ENCODE measurements around the gene POLN. TPM values are rescaled to one million over a fixed set of nuclear protein-coding genes. Genes with fewer than 3 reads are reported as not detected.

Gene POLN
- total RNA-seq, 4 donors from 2014 or later: 2.6 to 10.6 (median 6.8) TPM

- TF ChIP-seq CTCF (IDR thresholded peaks at IDR 0.05; ENCODE audit: low read depth): no peak
Observed at GRCh38 chr4:2043396-2044118, 198.4 kb downstream of the POLN start.

GRCh38 chr4:2042947-2043395 lies 198.9 kb downstream of the POLN start:
- TF ChIP-seq CTCF (IDR thresholded peaks at IDR 0.05; ENCODE audit: low read depth): no peak

- TF ChIP-seq CTCF (IDR thresholded peaks at IDR 0.05; ENCODE audit: low read depth): no peak
Observed at GRCh38 chr4:2042204-2042946, 199.5 kb downstream of the POLN start.

DNA sequence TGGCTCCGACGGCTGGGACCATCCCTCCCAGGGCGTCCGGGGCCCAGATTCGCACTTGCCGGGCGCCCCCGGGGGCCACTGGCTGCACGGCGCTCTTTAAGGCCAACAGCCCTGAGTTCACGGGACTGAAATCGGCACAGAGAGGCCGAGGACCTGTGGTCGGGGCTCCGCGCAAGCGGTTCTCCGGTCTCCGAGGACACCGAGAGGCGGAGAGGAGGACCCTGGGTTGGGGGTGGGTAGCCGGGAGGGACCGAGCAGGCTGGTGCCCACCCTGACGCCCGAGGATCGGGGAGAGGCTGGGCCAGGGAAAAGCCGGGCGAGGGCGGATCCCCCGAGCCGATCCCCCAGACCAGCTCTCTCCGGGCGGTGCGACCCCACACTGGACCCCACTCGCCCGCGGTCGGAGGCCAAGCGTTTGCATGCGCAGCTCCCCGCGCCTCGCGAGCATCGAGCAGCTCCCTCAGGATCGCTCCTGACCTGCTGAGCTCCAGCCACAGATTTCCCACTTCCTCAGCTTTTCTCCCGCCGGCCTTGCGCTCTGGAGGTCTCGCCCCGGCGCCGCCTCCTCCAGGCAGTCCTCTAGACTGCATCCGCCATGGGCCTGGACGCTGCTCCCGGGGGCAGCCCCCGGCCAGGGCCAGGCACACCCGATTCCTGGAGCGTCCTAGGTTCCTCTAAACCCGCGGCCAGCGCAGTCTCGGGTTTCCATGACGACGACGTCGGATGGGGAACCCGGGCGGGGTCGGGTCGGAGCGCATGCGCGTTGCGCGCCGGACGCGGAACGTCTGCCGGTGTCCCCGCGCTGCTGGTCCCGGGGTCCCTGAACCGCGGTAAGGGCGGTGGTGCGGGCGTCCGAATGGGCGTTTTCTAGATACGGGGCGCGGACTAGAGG lies 200.4 kb downstream of the POLN start:
- no peak for TF ChIP-seq CTCF (IDR thresholded peaks at IDR 0.05; ENCODE audit: low read depth)

GRCh38 chr4:2040391-2041238 lies 201.3 kb downstream of the POLN start:
- no peak for TF ChIP-seq CTCF (IDR thresholded peaks at IDR 0.05; ENCODE audit: low read depth)

DNA sequence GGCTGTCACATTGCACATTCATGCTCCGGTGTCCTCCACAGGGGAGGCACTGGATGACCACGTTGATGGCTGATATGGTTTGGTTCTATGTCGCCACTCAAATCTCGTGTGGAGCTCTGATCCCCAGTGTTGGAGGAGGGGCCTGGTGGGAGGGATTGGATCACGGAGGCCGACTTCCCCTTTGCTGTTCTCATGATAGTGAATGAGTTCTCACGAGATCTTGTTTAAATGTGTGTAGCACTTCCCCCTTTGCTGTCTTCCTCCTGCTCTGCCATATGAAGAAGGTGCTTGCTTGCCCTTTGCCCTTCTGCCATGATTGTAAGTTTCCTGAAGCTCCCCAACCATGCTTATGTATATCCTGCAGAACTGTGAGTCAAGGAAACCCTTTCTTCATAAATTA lies 205.1 kb downstream of the POLN start:
- no peak for TF ChIP-seq CTCF (IDR thresholded peaks at IDR 0.05; ENCODE audit: low read depth)
